Esophagus muscularis mucosa (tissue), 4 donors: ENCODE results near the gene CARS1. TPM values are rescaled to one million over a fixed set of nuclear protein-coding genes. Genes with fewer than 3 reads are reported as not detected.

Experiments
- DNase-seq: peaks from one replicate; pipeline ENCODE4 v3.0.0-alpha.2; 2017; ENCODE audit errors: extremely low spot score
- H3K27ac ChIP-seq, 4 donors: fragments of 200-600 bp; sonication (generic); replicated peaks in 1 of 4; 1 replicate in 3 of 4; 2 replicates in 1 of 4; pipeline ENCODE4 v1.5.1; 2016 to 2019; ENCODE audit warnings: mild to moderate bottlenecking in 1 of 4
- H3K27me3 ChIP-seq, 4 donors: fragments of 200-600 bp; sonication (generic); one replicate each; pipeline versions ENCODE4 v1.5.1 to v1.6.0; 2016 to 2019
- H3K36me3 ChIP-seq, 4 donors: fragments of 200-600 bp; sonication (generic); one replicate each; pipeline ENCODE4 v1.5.1; 2016 to 2019
- H3K4me1 ChIP-seq, 4 donors: fragments of 200-600 bp; sonication (generic); one replicate each; pipeline ENCODE4 v1.5.1; 2016 to 2019
- H3K4me3 ChIP-seq, 4 donors: fragments of 200-600 bp; sonication (generic); 1 replicate in 2 of 4; 2 replicates in 2 of 4; pipeline ENCODE4 v1.5.1; 2016 to 2019; ENCODE audit warnings: mild to moderate bottlenecking in 4 of 4, moderate library complexity in 1 of 4
- H3K9me3 ChIP-seq, 4 donors: fragments of 200-600 bp; sonication (generic); 1 replicate in 3 of 4; 2 replicates in 1 of 4; pipeline ENCODE4 v1.5.1; 2016 to 2019
- CTCF ChIP-seq, 3 experiments: fragments of 200-600 bp in 2 of 3; fragments of 450-650 bp in 1 of 3; sonication (generic) in 2 of 3; IDR thresholded peaks; one replicate each; pipeline ENCODE4 v1.5.1; 2017 to 2019; ENCODE audit warnings: antibody characterized with exemption in 3 of 3, mild to moderate bottlenecking in 2 of 3, moderate library complexity in 1 of 3
- EP300 ChIP-seq: sonication (generic); formaldehyde crosslinking; IDR thresholded peaks from one replicate; pipeline ENCODE4 v1.6.1; 2017; ENCODE audit warnings: antibody characterized with exemption
- POLR2A ChIP-seq: fragments of 450-650 bp; IDR thresholded peaks from one replicate; pipeline ENCODE4 v1.6.1; 2017; ENCODE audit warnings: antibody characterized with exemption, moderate library complexity, mild to moderate bottlenecking, low read depth
- POLR2AphosphoS5 ChIP-seq, 2 donors: sonication (generic); formaldehyde crosslinking; IDR thresholded peaks; one replicate each; pipeline ENCODE4 v1.6.1; 2017; ENCODE audit warnings: antibody characterized with exemption in 2 of 2
- WGBS: methylation state at CpG from one replicate; pipeline ENCODE4 v1.1.5; 2018; 5-methylcytosine and 5-hydroxymethylcytosine counted together
- intact Hi-C: fragments of 100-400 bp; cut with DNase I; formaldehyde crosslinking; loops from one replicate; pipeline ENCODE4 v1.15.1; 2023
- total RNA-seq, 4 donors: library from RNA; depleted of rRNA; stranded (reverse); fragments of >200 nt; gene quantifications; one replicate each; pipeline versions ENCODE4 v1.1.0 to v1.2.1, GENCODE V29; 2016

Gene CARS1
- total RNA-seq, 4 donors from 2014 or later, result 30.3 to 35.6 (median 34.9) TPM

DNA sequence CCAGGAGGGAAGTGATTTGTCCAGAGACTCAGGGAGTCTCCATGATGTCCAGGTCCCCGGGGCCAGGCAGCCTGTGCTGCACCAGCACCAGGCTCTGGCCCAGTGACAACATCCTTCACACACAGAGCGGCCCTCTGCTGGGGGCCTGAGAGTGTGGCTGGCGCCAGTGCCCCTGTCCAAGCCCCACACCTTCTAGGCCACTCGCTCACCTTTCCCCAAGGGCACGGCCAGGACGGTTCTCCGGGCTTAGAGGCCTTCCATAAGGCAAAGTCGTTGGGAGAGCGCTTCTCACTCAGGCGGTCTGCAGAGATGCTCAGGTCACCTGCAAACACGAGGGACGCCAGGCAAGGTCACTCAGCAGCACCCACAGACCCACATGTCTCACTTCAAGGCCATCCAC is 37.2 kb downstream of the CARS1 start:
- intact Hi-C loops, result no loop called here
- Histone ChIP-seq H3K9me3 (no peaks in the 10 kb centered on the region), H3K27me3 (no peaks in the 10 kb centered on the region), H3K4me1 (peaks cover 5 to 27% (median 20%) of the 10 kb centered on the region in 4 donors), H3K36me3 (peaks cover 44 to 82% (median 73%) of the 10 kb centered on the region in 4 donors), H3K27ac (no peak overlapping the region), H3K4me3 (no peak overlapping the region)
- no peak for TF ChIP-seq EP300
- whole genome bisulfite sequencing, result 100% methylated on average over 4 of the region's 12 CpGs
- no peak for DNase-seq

- Histone ChIP-seq H3K36me3 (peaks cover 55 to 85% (median 80%) of the 10 kb centered on the region in 4 donors), H3K9me3 (no peaks in the 10 kb centered on the region), H3K4me3 (no peak overlapping the region), H3K4me1 (peaks cover 5 to 27% (median 20%) of the 10 kb centered on the region in 4 donors), H3K27me3 (no peaks in the 10 kb centered on the region), H3K27ac (no peak overlapping the region)
- no peak for DNase-seq
- TF ChIP-seq POLR2A, result no peak
- no peak for TF ChIP-seq POLR2AphosphoS5 (IDR thresholded peaks at IDR 0.05)
- TF ChIP-seq EP300, result no peak
- TF ChIP-seq CTCF (IDR thresholded peaks at IDR 0.05), result no peak
- WGBS, result 79% methylated on average over 4 of the region's 5 CpGs
- intact Hi-C loops, result no loop called here
Observed at GRCh38 chr11:3018596-3018995, 38.6 kb downstream of the CARS1 start.

GRCh38 chr11:3016861-3017260 is 40.4 kb downstream of the CARS1 start:
- Histone ChIP-seq H3K4me1 (peaks cover 0 to 13% (median 11%) of the 10 kb centered on the region in 4 donors), H3K9me3 (no peaks in the 10 kb centered on the region), H3K36me3 (peaks cover 61 to 94% (median 88%) of the 10 kb centered on the region in 4 donors), H3K27ac (no peak overlapping the region), H3K27me3 (no peaks in the 10 kb centered on the region), H3K4me3 (no peak overlapping the region)
- intact Hi-C loops, result no loop called here
- TF ChIP-seq EP300, result no peak
- no peak for TF ChIP-seq CTCF (IDR thresholded peaks at IDR 0.05)
- TF ChIP-seq POLR2AphosphoS5 (IDR thresholded peaks at IDR 0.05), result no peak
- no peak for TF ChIP-seq POLR2A
- no peak for DNase-seq
- WGBS, result over 99% methylated on average over 10 of the region's 11 CpGs

GRCh38 chr11:3015796-3016195 is 41.4 kb downstream of the CARS1 start:
- peaks cover 0 to 5% (median 4%) of the 10 kb centered on the region in 4 donors for H3K4me1 ChIP-seq
- H3K27me3 ChIP-seq, result no peaks in the 10 kb centered on the region
- no peak overlapping the region for H3K27ac ChIP-seq
- intact Hi-C loops, result no loop called here
- TF ChIP-seq POLR2A (no peak), CTCF (IDR thresholded peaks at IDR 0.05) (no peak), POLR2AphosphoS5 (IDR thresholded peaks at IDR 0.05) (no peak), EP300 (no peak)
- H3K36me3 ChIP-seq, result peaks cover 72 to 100% (median 96%) of the 10 kb centered on the region in 4 donors
- no peak for DNase-seq
- WGBS, result 87% methylated on average over 10 of the region's 10 CpGs
- H3K4me3 ChIP-seq, result no peak overlapping the region
- H3K9me3 ChIP-seq, result no peaks in the 10 kb centered on the region

DNA sequence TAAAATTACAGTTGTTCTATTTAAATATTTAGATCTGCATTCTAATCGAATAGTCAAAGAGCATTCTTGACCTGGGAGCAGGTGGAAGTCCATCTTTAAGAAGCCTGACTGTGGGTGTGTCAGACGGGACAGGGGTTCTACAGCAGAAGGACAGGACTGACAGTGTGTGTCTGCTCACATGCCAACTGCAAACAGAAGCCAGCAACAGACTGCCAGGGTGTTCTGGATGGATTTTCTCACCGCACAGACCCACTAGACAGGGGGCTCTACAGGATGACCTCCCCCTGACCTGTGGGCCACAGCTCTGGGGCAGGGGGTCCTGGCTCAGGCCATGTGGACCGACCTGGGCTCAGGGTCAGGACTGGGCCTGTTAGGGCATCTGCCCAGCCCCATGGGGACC is 42.3 kb downstream of the CARS1 start:
- 89% methylated on average over 3 of the region's 4 CpGs for WGBS

More for the DNA sequence above, 42.3 kb downstream of the CARS1 start:
- no peak overlapping the region for H3K27ac ChIP-seq
- no peaks in the 10 kb centered on the region for H3K9me3 ChIP-seq
- H3K4me1 ChIP-seq, result no peaks in the 10 kb centered on the region
- no peak overlapping the region for H3K4me3 ChIP-seq
- DNase-seq, result no peak
- intact Hi-C loops, result no loop called here
- peaks cover 81 to 100% (median 98%) of the 10 kb centered on the region in 4 donors for H3K36me3 ChIP-seq
- TF ChIP-seq CTCF (IDR thresholded peaks at IDR 0.05), result no peak
- H3K27me3 ChIP-seq, result no peaks in the 10 kb centered on the region
